ENCODE results near the gene MYH4. TPM values are rescaled to one million over a fixed set of nuclear protein-coding genes. Genes with fewer than 3 reads are reported as not detected.

MYH4 gene
- total and polyA plus RNA-seq, 2 of the 4 experiments (the other 2 are of a cell fraction), result not detected

DNA sequence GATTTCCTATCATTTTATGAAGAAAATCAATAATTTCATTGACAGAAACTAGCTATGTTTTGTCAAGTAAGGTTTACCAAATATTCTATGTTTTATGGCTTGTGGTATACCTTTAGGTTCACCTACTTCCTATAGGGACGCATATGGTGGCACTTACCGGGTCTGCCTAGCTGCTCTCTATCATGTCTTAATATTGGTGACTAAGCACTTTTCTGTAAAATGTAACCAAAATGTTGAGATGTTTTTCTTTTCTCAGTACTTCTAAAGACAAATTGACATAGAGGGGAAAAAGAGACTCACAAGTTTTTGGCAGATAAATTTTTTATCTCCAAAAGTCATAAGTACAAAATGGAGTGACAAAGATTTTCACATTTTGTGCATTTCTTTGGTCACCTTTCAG is 22.6 kb upstream of the MYH4 start:
- no peak overlapping the region for H2AFZ ChIP-seq (replicated peaks; ENCODE audit: low read length, poor library complexity)
- H4K5ac ChIP-seq (ENCODE audit: low read depth, low read length), result no peak overlapping the region
- no peak overlapping the region for H3K23ac ChIP-seq (ENCODE audit: low read depth, low read length)
- H2BK5ac ChIP-seq (ENCODE audit: low read depth, low read length, poor library complexity, severe bottlenecking), result no peak overlapping the region
- peak; percentile 43; the same call in 1 of the 2 replicates for TF ChIP-seq MAFK (IDR thresholded peaks at IDR 0.05; ENCODE audit: low read depth, low read length)
- TF ChIP-seq, protein P1, sequence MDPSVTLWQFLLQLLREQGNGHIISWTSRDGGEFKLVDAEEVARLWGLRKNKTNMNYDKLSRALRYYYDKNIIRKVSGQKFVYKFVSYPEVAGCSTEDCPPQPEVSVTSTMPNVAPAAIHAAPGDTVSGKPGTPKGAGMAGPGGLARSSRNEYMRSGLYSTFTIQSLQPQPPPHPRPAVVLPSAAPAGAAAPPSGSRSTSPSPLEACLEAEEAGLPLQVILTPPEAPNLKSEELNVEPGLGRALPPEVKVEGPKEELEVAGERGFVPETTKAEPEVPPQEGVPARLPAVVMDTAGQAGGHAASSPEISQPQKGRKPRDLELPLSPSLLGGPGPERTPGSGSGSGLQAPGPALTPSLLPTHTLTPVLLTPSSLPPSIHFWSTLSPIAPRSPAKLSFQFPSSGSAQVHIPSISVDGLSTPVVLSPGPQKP (IDR thresholded peaks at IDR 0.05; ENCODE audit: borderline replicate concordance, low read depth, low read length), result no peak
- H3K18ac ChIP-seq (ENCODE audit: low read depth, low read length), result no peak overlapping the region
- no peak overlapping the region for H3K4me3 ChIP-seq (ENCODE audit: insufficient read depth, low read depth, low read length)
- H2BK120ac ChIP-seq (ENCODE audit: low read depth, low read length), result no peak overlapping the region
- no TSS peak for BruUV-seq (replicated peaks)
- H2AK5ac ChIP-seq (ENCODE audit: low read depth, low read length), result no peak overlapping the region
- H3K56ac ChIP-seq (ENCODE audit: extremely low read depth, insufficient read depth, low read length), result no peak overlapping the region
- no peak overlapping the region for H4K8ac ChIP-seq (ENCODE audit: low read depth in 2 of 2, low read length in 2 of 2)
- POLR2A ChIA-PET (ENCODE audit: unreplicated experiment), result no interaction called here
- ATAC-seq (ENCODE audit: low read depth) (no peak), DNase-seq (no peak)
- no peak overlapping the region for H3K14ac ChIP-seq (replicated peaks; ENCODE audit: low read depth, low read length)
- in situ Hi-C loops (cut with MboI; ENCODE audit: low sequenced_read_pairs) (no loop called here), dilution Hi-C loops (cut with HindIII; ENCODE audit: low sequenced_read_pairs, unreplicated experiment) (no loop called here), intact Hi-C loops (cut with micrococcal nuclease) (no loop called here)
- no peaks in the 10 kb centered on the region for H3K9me1 ChIP-seq (ENCODE audit: insufficient read depth, low read length)
- H3K4me1 ChIP-seq (ENCODE audit: control insufficient read depth, insufficient read depth, low read length), result no peaks in the 10 kb centered on the region
- H3K9ac ChIP-seq (ENCODE audit: low read depth, low read length), result no peak overlapping the region
- no peaks in the 10 kb centered on the region for H3K27me3 ChIP-seq (ENCODE audit: control insufficient read depth, insufficient read depth, low read length)
- peaks cover 6% of the 10 kb centered on the region for H3K9me3 ChIP-seq (ENCODE audit: control insufficient read depth, insufficient read depth, low read length)
- no peak overlapping the region for H3K4ac ChIP-seq (ENCODE audit: low read depth, low read length)
- no peaks in the 10 kb centered on the region for H3K79me1 ChIP-seq (ENCODE audit: low read depth in 1 of 2, low read length in 2 of 2)
- no peak overlapping the region for H2BK20ac ChIP-seq (ENCODE audit: low read depth, low read length)
- H3K36me3 ChIP-seq (ENCODE audit: control insufficient read depth, insufficient read depth, low read length), result no peaks in the 10 kb centered on the region
- no peak overlapping the region for H2AK9ac ChIP-seq (replicated peaks; ENCODE audit: low read depth, low read length, poor library complexity)
- H3K27ac ChIP-seq (ENCODE audit: insufficient read depth, low read length), result no peak overlapping the region
- no CpG with 5 or more reads among the region's 2 CpGs for WGBS, 2 experiments (ENCODE audit: extremely low coverage in 2 of 2, insufficient read length in 1 of 2)
- no peak overlapping the region for H4K91ac ChIP-seq (ENCODE audit: insufficient read depth, low read depth, low read length)
- H4K20me1 ChIP-seq (ENCODE audit: insufficient read depth, low read length), result no peaks in the 10 kb centered on the region
- H2BK15ac ChIP-seq (ENCODE audit: low read depth, low read length), result no peak overlapping the region
- CTCF ChIA-PET, result no interaction called here
- no peak overlapping the region for H3K4me2 ChIP-seq (ENCODE audit: low read depth, low read length)
